HG03175 (cell line): ENCODE results near the gene TULP1.
"Not testable (repeated sequence)": the region's sequence is repeated elsewhere in the genome, so short reads cannot be mapped to it uniquely, and the experiment has no call there.

ENCODE experiments used
- ATAC-seq: cut with Tn5 transposase; IDR thresholded peaks from one replicate; pipeline ENCODE4 v1.9.1; 2021; ENCODE audit warnings: mild to moderate bottlenecking, moderate library complexity; ENCODE audit not compliant: unreplicated experiment

Gene TULP1

DNA sequence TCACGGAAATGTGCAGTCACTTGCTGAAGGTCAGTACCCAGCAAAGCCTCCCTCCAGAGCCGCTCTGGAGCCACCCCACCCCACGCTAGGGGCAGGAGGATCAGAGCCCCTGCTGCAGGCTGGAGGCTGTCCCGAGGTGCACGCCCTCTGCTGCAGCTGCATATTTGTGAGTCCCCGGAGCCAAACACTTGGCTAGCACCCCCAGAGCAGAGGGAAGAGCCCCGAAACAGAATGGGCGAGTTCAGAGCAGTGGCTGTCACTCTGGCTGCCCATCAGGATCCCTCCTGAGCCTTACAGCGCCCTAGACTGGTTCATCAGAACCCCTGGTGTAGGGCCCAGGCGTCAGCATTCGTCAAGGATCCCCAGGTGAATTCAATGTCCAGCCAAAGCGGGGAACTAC is 9.5 kb upstream of the TULP1 start:
- ATAC-seq: no peak

DNA sequence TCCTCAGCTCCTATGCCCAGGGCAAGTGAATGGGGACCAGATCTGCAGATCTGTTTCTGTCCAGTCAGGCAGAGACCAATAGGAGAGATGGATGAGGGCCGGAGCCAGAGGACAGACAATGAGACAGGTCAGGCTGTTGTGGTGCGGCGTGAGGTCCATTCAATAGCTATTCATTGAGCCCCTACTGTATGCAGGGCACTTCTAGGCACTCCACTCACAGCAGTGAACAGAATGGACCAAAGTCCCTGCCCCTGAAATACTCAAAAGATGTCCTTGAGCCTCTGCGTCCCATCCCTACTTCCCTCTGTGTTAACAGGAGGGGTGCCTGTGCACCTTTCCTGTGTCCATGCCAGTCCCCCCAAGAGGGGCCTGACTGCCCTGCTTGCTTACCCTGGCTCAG is 8.5 kb upstream of the TULP1 start:
- ATAC-seq: no peak

DNA sequence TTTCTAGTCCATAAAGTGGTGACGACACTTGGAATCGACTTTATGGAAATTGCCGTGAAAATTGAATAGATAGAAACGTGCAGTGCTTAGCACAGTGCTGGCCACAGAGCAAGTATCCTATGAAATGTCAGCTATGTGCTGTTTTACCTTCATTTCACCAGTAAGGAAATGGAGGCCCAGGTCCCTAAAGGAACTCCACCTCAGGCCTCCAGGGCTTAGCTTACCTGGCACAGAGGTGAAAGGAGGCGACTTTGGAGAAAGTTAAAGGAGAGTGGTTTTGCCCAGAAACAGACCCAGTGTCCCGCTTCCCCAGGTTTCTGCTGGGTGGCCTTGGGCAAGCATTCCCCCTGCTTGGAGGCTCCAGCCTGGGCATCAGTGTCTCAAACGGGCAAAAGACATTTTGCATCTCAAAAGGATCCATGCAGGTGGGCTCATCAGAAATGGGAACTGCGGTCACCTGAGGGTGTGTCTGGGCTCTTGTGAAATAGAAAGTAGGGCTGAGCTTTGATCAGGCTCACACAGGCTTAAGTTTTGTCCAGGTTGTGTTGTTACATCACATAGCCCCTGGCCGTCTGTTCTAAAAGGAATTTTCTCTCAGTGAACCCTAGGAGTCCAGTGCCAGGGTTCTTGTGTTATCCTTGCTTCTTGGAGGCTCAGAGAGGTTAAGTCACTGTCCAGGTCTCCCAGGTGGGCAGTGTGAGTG is 6.8 kb upstream of the TULP1 start:
- ATAC-seq: no peak

DNA sequence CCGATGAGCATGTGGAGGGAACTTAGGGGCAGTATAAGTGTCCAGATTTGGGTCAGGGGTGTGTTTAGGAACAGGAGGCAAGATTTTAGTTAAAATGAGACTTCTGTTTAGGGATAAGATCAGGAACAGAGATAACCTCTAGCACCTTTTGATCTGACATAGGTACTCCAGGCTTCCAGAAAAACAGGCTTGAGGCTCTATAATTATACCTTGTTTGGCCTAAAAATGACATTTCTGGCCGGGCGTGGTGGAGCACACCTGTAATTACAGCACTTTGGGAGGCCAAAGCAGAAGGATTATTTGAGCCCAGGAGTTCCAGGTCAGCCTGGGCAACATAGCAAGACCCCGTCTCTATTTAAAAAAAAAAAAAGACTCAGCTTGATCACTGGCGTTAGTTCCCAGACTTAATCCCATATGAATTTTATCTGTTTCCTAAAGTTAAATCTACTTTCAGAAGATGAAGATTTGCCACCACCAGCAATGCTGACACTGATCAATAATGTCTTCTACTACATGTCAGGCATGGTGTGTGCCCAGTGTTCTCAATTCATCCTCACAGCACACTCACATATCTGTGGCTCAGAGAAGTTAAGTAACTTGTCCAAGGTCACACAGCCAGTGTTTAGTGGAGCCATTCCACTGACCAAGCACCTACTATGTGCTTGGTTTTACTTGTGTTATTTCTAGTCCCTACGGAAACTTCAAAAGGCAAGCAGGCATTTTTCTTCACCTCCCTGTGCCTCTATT is 6.0 kb upstream of the TULP1 start:
- ATAC-seq: no peak

DNA sequence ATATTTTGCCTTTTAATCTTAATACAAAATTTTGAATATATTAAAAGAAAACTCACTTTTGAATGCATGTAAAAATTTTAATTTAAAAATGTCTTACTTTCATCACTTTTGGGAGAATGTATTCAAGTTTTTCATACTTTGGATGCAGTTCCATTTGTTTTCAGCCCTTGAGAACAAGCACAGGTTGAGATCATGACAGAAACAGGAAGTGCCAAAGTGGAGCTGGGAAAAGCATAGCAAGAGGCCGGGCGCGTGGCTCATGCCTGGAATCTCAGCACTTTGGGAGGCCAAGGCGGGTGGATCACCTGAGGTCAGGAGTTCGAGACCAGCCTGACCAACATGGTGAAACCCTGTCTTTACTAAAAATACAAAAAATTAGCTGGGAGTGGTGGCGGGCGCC is 5.3 kb upstream of the TULP1 start:
- ATAC-seq: not testable (repeated sequence)

DNA sequence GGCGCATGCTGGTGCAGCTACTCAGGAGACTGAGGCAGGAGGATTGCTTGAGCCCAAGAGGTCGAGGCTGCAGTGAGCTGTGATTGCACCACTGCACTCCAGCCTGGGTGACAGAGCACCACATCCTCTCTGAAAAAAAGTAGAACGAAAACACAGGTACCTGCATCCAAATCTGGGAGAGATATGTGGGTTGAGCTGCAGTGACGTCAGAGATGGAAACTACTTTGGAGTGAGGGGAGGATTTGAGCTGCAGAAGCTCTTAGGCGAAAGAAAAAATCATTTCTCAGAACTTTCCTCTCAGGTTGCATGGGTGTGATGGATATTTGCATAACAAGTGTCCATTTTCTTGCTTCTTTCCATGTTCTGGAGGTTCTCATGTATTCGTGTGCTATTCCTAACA is 4.0 kb upstream of the TULP1 start:
- no peak for ATAC-seq

DNA sequence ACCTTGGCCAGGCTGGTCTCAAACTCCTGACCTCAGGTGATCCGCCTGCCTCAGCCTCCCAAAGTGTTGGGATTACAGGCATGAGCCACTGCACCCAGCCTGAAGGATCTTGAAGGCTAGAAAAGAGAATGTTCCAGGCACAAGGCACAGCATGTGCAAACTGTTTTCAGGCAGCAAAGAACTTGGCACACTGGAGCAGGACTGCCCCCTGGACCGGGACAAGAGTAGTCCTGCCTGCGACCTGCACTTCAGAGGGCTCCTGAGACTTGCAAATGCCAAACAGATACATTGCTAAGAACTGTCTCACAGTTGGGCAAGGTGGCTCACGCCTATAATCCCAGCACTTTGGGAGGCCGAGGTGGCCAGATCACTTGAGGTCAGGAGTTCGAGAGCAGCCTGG is 3.2 kb upstream of the TULP1 start:
- not testable (repeated sequence) for ATAC-seq

DNA sequence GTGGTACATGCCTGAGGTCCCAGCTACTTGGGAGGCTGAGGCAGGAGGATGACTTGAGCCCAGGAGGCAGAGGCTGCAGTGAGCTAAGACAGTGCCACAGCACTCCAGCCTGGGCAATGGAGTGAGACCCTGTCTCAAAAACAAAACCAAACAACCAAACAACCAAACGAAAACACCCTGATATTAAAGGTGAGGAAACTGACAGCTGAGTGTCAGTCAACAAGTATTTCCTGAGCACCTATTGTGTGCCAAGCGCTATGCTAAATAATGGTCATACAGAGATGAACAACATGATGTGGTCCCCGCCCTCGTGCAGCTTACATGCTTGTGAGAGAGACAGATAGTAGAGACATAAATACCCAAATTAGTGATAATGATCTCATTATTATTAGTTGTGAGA is 1.9 kb upstream of the TULP1 start:
- ATAC-seq: no peak

DNA sequence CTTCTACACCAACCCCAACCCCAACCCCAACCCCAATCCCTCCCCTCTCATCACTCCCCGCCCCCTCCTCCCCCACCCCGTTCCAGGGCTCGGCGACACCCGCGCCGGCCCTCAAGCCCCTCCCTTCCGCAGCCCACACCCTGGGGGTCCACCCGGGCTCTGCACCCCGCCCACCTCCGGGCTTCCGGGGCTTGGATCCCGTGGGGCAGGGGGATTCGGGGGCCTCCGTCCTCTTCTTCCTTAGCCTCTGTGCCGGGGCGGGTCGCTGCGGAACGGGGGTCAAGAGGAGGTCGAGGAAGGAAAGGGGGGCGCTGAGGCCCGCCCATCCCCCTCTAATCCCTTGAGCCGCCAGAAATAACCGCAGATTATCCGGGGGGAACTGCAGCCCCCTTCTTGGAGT is 690 bp downstream of the TULP1 start:
- no peak for ATAC-seq

DNA sequence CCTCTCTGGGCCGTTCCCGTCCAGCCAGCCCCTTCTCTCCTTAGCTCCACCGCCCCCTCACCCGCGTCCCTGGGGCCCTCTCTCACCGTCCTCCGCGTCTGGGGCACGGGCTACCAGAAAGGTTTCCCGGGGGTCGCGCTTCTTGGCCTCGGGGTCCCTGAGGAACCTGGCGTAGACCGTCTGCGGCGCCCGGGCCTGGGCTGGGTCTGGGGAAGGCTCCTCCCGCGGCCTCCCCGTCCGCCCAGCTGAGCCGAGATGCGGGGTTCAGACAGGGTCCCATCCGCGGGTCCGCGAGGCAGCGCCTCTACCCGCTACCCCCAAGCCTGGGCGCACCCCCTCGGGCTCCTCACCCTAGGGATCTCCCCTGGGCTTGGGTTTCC is 1.1 kb downstream of the TULP1 start:
- ATAC-seq: no peak

DNA sequence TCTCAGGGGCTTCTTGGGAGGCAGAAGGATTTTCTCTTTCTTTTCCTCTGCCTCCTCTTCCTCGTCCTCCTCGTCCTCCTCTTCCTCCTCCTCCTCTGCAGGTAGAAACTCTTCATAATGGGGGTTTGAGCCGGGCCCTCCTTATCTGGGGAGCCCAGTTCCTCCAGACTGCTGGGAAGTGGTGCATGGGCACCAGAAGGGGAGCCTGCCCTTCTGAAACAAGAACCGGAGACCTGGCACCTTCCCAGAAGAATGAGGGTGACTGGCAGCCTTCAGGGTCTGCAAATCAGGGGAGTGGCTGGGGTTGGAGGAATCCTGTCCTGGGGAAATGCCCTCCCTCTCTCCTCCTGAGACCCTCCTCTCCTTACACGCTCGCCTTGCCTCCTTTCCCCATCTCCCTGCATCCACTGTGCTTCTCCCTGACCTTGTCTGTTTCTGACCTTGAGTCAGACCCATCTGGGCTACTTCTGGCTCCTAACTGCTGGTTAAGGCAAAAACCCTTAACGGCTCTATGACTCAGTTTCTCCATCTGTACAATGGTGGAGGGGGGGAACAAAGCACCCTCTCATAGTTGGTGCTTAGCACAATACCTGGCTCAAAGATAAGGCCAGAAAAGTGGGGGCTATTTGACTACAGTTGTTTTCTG is 1.7 kb downstream of the TULP1 start:
- ATAC-seq: no peak

DNA sequence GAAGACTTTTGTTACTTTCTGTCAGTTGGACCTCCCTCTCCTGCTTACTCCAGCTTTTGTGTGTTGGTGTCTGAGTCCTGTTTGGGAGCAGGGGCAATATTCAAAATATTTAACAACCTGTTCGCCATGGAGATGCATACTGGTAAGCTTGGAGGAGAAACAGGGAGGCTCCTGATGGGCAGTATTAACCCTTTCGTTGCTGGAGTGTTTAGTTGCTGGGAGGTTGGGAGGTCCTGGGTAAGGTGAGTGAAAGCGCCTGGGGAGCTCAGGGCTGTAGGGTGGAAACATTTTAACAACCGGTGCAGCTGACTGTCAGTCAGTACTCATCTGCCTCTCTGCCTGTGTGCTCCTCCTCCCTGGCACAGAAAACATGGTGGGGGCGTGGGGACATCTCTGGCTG is 4.2 kb downstream of the TULP1 start:
- ATAC-seq: no peak

DNA sequence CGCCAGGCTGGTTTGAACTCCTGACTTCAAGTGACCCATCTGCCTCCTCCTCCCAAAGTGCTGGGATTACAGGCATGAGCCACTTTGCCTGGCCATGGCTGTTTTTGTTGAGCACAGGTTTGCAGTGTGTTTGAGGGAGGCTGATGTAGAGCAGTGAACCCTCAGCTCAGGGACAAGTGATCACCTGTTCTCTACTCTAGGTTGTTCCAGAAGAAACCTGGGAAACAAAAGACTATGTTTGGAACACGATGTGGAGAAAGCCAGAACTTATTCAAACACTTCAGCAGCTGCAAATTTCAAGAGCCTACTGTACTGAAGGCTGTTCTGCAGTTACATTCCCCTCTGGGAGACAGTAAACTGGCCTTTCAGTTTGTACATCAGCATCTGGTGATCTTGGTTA is 4.7 kb downstream of the TULP1 start:
- no peak for ATAC-seq

DNA sequence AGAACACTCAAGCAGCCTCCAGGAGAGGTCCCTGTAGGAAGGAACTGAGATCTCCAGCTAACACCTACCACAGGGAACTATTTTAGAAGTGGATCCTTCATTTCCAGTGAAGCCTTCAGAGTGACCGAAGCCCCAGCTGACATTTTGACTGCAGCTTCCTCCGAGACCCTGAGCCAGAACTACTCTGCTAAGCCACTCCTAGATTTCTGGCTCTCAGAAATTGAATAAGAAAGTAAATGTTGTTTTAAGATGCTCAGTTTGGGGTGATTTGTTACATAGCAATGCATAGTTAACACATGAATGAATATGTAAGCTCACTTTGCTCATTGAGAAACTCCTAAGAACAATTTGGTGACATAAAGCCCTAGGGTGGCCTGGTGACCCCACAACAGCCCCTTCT is 5.5 kb downstream of the TULP1 start:
- no peak for ATAC-seq

DNA sequence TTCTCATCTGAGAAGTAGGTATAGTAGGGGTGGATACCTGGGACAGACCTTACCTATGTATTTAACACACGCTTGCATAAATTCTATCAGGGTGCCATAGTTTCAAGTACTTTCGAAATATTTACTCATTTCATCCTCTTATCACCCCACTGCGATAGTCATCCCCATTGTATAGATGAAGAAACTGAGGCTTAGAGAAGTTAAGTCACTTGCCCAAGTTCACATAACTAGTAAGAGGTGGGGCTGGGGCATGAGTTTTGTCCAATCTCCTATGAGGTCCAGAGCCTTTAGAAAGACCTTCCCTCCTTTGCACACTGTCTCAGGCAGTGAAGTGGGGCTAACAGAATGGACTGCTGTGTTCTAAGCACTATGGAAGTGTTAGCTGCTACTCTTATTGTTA is 6.2 kb downstream of the TULP1 start:
- no peak for ATAC-seq

DNA sequence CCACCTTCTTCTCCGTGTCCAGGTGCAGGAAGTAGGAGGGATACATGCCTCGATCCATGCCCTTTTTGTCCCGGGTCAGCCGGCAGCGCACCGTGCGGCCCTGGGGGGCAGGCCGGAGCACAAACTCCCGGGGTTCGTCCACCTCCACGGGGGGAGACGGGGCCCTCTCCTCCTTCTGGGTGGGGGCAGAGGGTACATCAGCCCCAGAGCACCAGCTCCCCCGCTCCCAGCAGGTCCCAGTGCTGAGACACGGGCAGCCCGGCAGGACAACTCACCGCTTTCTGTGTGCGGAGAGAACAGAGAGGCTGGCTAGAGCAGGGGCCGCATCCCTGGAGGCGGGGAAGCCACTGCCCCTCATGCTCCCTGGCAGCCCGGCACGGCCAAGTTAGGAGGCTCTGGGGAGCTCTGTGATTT is 6.7 kb downstream of the TULP1 start:
- no peak for ATAC-seq

DNA sequence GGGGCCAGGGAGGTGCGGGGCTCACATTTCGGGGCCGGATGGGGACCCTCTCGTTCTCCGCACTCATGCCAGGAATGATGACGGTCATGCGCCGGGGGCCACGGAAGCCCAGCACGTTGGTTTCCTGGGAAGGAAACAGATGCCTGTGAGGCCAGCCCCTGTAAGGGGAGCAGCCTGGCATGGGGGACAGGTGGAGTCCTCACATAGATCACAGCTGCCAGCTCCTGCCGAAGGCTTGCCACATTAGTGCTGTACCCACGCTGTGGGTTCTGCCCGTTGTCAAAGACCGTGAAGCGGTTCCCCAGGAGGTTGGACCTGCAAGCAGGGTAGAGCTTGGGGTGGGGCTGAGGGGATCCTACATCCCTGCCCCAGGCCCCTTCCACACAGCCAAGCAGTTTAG is 9.2 kb downstream of the TULP1 start:
- ATAC-seq: no peak

DNA sequence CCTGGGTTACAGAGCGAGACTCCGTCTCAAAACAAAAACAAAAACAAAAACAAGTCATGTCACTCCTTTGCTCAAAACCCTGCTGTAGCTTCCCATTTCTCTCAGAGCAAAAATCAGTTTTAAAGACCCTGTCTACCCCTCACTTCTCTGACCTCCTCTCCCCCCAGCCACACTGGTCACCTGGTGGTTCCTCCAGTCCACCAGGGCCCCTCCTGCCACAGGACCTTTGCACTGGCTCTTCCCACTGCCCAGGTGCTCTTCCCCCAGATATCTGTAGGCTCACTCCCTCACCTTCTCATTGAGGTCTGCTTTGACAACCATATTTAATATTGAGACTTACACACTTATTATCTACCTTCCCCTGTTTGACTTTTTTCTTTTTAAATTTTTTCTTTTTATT is 10.9 kb downstream of the TULP1 start:
- no peak for ATAC-seq

DNA sequence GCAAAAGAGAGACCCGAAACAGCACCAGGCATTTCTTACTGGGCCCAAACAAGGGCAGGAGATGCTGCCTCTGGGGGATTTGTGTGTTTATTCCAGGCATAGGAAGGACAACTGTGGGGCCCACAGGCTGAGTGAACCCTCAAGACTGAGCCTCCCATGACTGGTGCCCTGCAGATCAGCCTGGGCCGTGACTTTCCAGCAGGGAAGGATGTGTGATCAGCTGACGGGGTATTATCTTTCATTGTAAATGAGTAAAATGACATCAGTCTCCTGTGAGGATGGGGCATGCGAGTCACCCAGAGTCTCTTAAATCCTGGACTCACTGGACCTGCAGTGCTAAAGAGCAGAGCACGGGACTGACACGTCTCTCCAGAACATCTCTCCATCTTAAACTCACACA is 11.9 kb downstream of the TULP1 start:
- ATAC-seq: no peak

DNA sequence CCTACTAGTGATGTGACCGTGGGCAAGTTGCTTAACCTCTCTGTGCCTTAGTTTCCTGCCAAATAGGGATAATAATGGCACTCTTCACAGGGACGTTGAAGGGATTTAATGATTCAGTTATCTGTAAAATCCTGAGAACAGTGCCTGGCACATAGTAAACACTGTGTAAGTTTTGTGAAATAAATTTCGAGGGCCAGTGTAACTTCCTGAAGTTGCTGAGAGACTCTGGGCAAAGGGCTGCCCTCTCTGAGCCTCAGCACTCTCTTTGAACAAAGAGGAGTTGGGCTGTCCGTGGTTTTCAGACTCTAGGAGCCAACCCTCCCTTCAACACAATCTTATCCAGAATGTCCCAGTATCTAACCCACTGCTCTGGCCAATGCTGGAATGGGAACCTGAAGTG is 13.3 kb downstream of the TULP1 start:
- ATAC-seq: no peak

DNA sequence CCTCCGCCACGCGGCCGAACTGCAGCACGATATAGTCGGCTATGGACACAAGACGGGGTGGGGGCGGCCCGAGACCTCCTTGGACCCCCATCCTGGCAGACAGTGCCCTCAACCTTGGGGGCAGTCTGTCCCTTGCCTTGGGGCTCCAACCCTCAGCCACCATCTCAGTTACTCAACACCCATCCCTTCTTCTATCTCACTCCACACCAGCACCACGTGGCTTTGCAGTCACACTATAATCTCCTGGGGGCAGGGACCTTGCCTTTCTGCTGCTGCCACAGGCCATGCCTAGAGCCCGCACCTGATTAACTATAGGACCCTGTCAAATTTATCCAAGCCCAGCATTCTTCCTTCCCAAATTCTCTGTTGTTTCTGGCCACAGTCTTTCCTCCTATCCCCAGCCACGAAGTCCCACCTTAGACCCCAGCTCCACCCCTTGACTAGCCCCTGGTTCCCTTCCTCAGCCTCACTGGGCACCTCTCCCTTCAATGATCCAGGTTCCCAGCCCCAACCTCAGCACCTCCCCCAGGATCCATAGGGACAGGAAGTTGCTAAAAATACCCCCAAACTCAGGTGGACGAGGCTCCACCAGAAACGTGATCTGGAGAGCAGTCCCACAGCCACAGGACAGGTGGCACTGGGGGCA is 14.2 kb downstream of the TULP1 start:
- no peak for ATAC-seq
